Measurements from ENCODE around the gene SEMA6B.

GRCh38 chr19:4502282-4503131, 57.0 kb downstream of the SEMA6B start:
- TF ChIP-seq POLR2A (IDR thresholded peaks at IDR 0.05; ENCODE audit: low read depth) (no peak), POLR2AphosphoS5 (IDR thresholded peaks at IDR 0.05) (no peak)
- TF ChIP-seq, protein P1, sequence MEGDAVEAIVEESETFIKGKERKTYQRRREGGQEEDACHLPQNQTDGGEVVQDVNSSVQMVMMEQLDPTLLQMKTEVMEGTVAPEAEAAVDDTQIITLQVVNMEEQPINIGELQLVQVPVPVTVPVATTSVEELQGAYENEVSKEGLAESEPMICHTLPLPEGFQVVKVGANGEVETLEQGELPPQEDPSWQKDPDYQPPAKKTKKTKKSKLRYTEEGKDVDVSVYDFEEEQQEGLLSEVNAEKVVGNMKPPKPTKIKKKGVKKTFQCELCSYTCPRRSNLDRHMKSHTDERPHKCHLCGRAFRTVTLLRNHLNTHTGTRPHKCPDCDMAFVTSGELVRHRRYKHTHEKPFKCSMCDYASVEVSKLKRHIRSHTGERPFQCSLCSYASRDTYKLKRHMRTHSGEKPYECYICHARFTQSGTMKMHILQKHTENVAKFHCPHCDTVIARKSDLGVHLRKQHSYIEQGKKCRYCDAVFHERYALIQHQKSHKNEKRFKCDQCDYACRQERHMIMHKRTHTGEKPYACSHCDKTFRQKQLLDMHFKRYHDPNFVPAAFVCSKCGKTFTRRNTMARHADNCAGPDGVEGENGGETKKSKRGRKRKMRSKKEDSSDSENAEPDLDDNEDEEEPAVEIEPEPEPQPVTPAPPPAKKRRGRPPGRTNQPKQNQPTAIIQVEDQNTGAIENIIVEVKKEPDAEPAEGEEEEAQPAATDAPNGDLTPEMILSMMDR (IDR thresholded peaks at IDR 0.05) = no peak

Data from esophagus muscularis mucosa (tissue), 3 donors.